B cell (primary cell): ENCODE results near the gene CDIPT. TPM values are rescaled to one million over a fixed set of nuclear protein-coding genes. Genes with fewer than 3 reads are reported as not detected.

ENCODE experiments used
- ATAC-seq: fragments of 200-7000 bp; cut with Tn5 transposase; one replicate; pipeline ENCODE4 v1.10.0; 2021; ENCODE audit warnings: low read depth, mild to moderate bottlenecking, moderate number of reproducible peaks, moderate library complexity
- CTCF ChIA-PET: fragments of 350-600 bp; sonication (Branson Sonifier 250); formaldehyde crosslinking; loops from one replicate; lab custom pipeline; 2021; ENCODE audit warnings: antibody characterized with exemption, inconsistent platforms; lab: Charles Lee
- POLR2A ChIA-PET: fragments of 350-600 bp; sonication (Branson Sonifier 250); formaldehyde crosslinking; loops from one replicate; lab custom pipeline; 2021; ENCODE audit warnings: antibody characterized with exemption; lab: Charles Lee
- DNase-seq: peaks from one replicate; pipeline ENCODE4 v3.0.0; 2013
- H2AFZ ChIP-seq: 2 replicates; pipeline ENCODE4 v1.6.1; 2012; ENCODE audit warnings: mild to moderate bottlenecking, low read depth, low read length; ENCODE audit not compliant: insufficient read depth, poor library complexity, severe bottlenecking
- H3K27ac ChIP-seq, 2 donors: 1 replicate in 1 of 2; 2 replicates in 1 of 2; pipeline ENCODE4 v1.5.1; 2012 to 2013; ENCODE audit warnings: low read length in 2 of 2, mild to moderate bottlenecking in 2 of 2, moderate library complexity in 1 of 2
- H3K27me3 ChIP-seq, 4 experiments: fragments of 200-600 bp in 1 of 4; sonication (generic) in 1 of 4; replicated peaks in 1 of 4; 1 replicate in 2 of 4; 2 replicates in 2 of 4; pipeline versions ENCODE4 v1.6.1 to v1.7.0; 2013 to 2016; ENCODE audit warnings: low read length in 3 of 4, mild to moderate bottlenecking in 2 of 4, mixed read lengths in 1 of 4, moderate library complexity in 1 of 4; ENCODE audit not compliant: insufficient read depth in 4 of 4, control insufficient read depth in 3 of 4; ENCODE audit errors: control extremely low read depth in 1 of 4
- H3K36me3 ChIP-seq, 2 experiments: replicated peaks in 1 of 2; 1 replicate in 1 of 2; 2 replicates in 1 of 2; pipeline versions ENCODE4 v1.6.1 to v1.7.1; 2013; ENCODE audit warnings: low read length in 1 of 2; ENCODE audit not compliant: insufficient read depth in 2 of 2, control insufficient read depth in 1 of 2; ENCODE audit errors: control extremely low read depth in 1 of 2, extremely low read depth in 1 of 2
- H3K4me1 ChIP-seq, 2 donors: fragments of 200-600 bp in 1 of 2; sonication (generic) in 1 of 2; 1 replicate in 1 of 2; 2 replicates in 1 of 2; pipeline versions ENCODE4 v1.5.1 to v1.6.1; 2013 to 2017; ENCODE audit warnings: low read length in 2 of 2; ENCODE audit not compliant: control insufficient read depth in 2 of 2, insufficient read depth in 2 of 2
- H3K4me2 ChIP-seq: replicated peaks from 2 replicates; pipeline ENCODE3; 2012; ENCODE audit warnings: mild to moderate bottlenecking, low read depth, low read length; ENCODE audit not compliant: poor library complexity, severe bottlenecking
- H3K4me3 ChIP-seq, 5 experiments: fragments of 200-600 bp in 1 of 5; sonication (generic) in 1 of 5; 1 replicate in 3 of 5; 2 replicates in 2 of 5; pipeline versions ENCODE4 v1.5.1 to v1.7.0; 2011 to 2016; ENCODE audit warnings: low read length in 4 of 5, mild to moderate bottlenecking in 4 of 5, low read depth in 2 of 5, control low read depth in 1 of 5, moderate library complexity in 1 of 5; ENCODE audit not compliant: insufficient read depth in 1 of 5; ENCODE audit errors: control extremely low read depth in 1 of 5, extremely low read depth in 1 of 5
- H3K79me2 ChIP-seq: fragments of 200-600 bp; sonication (generic); one replicate; pipeline ENCODE4 v1.6.0; 2016; ENCODE audit warnings: low read length; ENCODE audit not compliant: control insufficient read depth, insufficient read depth
- H3K9ac ChIP-seq: fragments of 200-600 bp; sonication (generic); 2 replicates; pipeline ENCODE4 v1.6.1; 2017; ENCODE audit warnings: mild to moderate bottlenecking, low read length, moderate library complexity
- H3K9me3 ChIP-seq, 3 donors: one replicate each; pipeline versions ENCODE4 v1.6.1 to v1.7.1; 2013; ENCODE audit warnings: low read length in 2 of 3; ENCODE audit not compliant: control insufficient read depth in 2 of 3, insufficient read depth in 1 of 3; ENCODE audit errors: control extremely low read depth in 1 of 3
- H4K20me1 ChIP-seq: 2 replicates; pipeline ENCODE4 v1.6.0; 2012; ENCODE audit warnings: mild to moderate bottlenecking, low read length; ENCODE audit not compliant: insufficient read depth, control insufficient read depth, poor library complexity, severe bottlenecking
- H3K27ac Mint-ChIP-seq: one replicate; pipeline ENCODE4 v1.8.0; 2021; ENCODE audit warnings: mixed read lengths
- H3K27me3 Mint-ChIP-seq: one replicate; pipeline ENCODE4 v1.8.0; 2021; ENCODE audit warnings: mixed read lengths
- H3K4me1 Mint-ChIP-seq: one replicate; pipeline ENCODE4 v1.8.0; 2021; ENCODE audit warnings: mixed read lengths
- H3K4me3 Mint-ChIP-seq: one replicate; pipeline ENCODE4 v1.8.0; 2021; ENCODE audit warnings: mixed read lengths
- H3K9me3 Mint-ChIP-seq: one replicate; pipeline ENCODE4 v1.8.0; 2022; ENCODE audit warnings: mixed read lengths; ENCODE audit not compliant: insufficient read depth
- CTCF ChIP-seq: fragments of 200-600 bp; IDR thresholded peaks from one replicate; pipeline ENCODE4 v1.8.0; 2022; ENCODE audit warnings: antibody characterized with exemption, mild to moderate bottlenecking
- EZH2 ChIP-seq: IDR thresholded peaks from 2 replicates; pipeline ENCODE4 v1.6.1; 2012; ENCODE audit warnings: borderline replicate concordance, low read depth, mild to moderate bottlenecking, moderate library complexity, low read length; ENCODE audit not compliant: insufficient read depth, poor library complexity, severe bottlenecking
- WGBS: methylation state at CpG from one replicate; pipeline ENCODE4 v1.1.5; 2013; ENCODE audit warnings: missing lambda C conversion rate; ENCODE audit not compliant: insufficient coverage; 5-methylcytosine and 5-hydroxymethylcytosine counted together
- intact Hi-C: fragments of 100-400 bp; cut with micrococcal nuclease; formaldehyde crosslinking; loops from one replicate; pipeline ENCODE4 v1.10.0; 2022
- polyA plus RNA-seq: library from polyadenylated mRNA; depleted of rRNA; stranded (reverse); fragments of >200 nt; gene quantifications from 2 replicates; pipeline ENCODE4 v1.2.3, GENCODE V29; 2012
- total RNA-seq, 2 donors: library from RNA; stranded (reverse); fragments of 120-200 nt in 1 of 2; gene quantifications; 1 replicate in 1 of 2; 2 replicates in 1 of 2; pipeline versions ENCODE4 v1.2.3 to v1.2.4, GENCODE V29; 2013 to 2022

Gene CDIPT
- total and polyA plus RNA-seq, 2 donors (not counting 1 experiment from before 2014, with no cell fraction given): 51.2 to 63.3 TPM

GRCh38 chr16:29878172-29878571, 15.1 kb upstream of the CDIPT start:
- Histone ChIP-seq H3K4me1 (peaks cover 17 to 18% of the 10 kb centered on the region in 2 donors), H3K36me3 (no peaks in the 10 kb centered on the region), H3K4me2 (no peak overlapping the region), H4K20me1 (no peaks in the 10 kb centered on the region), H2AFZ (no peak overlapping the region), H3K27me3 (peaks cover 0 to 42% (median 11%) of the 10 kb centered on the region in 4 experiments), H3K9ac (no peak overlapping the region), H3K9me3 (peaks cover 0 to 14% (median 3%) of the 10 kb centered on the region in 3 donors), H3K4me3 (no peak overlapping the region), H3K79me2 (no peaks in the 10 kb centered on the region), H3K27ac (no peak overlapping the region)
- CTCF ChIA-PET: no interaction called here
- Mint-ChIP-seq H3K27me3 (peaks cover 36% of the 10 kb centered on the region), H3K4me3 (no peak overlapping the region), H3K9me3 (no peaks in the 10 kb centered on the region), H3K4me1 (peaks cover 16% of the 10 kb centered on the region), H3K27ac (no peak overlapping the region)
- no peak for DNase-seq
- TF ChIP-seq EZH2 (no peak), CTCF (no peak)
- POLR2A ChIA-PET: no interaction called here
- WGBS: 91% methylated on average over 8 of the region's 14 CpGs
- intact Hi-C loops: no loop called here
- ATAC-seq: no peak

- TF ChIP-seq CTCF (no peak), EZH2 (no peak)
- Mint-ChIP-seq H3K27ac (no peak overlapping the region), H3K27me3 (peaks cover 31% of the 10 kb centered on the region), H3K9me3 (no peaks in the 10 kb centered on the region), H3K4me1 (peaks cover 16% of the 10 kb centered on the region), H3K4me3 (peak overlapping the region; percentile 71)
- WGBS: 19% methylated on average over 28 of the region's 28 CpGs
- ChIA-PET CTCF (no interaction called here), POLR2A (no interaction called here)
- Histone ChIP-seq H3K27me3 (peaks cover 0 to 42% (median 10%) of the 10 kb centered on the region in 4 experiments), H3K4me2 (peak overlapping the region; percentile 64), H3K9me3 (peaks cover 0 to 14% (median 3%) of the 10 kb centered on the region in 3 donors), H2AFZ (peak overlapping the region; percentile 53), H3K36me3 (no peaks in the 10 kb centered on the region), H3K4me3 (no peak overlapping the region), H3K79me2 (no peaks in the 10 kb centered on the region), H3K4me1 (peaks cover 17 to 18% of the 10 kb centered on the region in 2 donors), H3K9ac (no peak overlapping the region), H3K27ac (no peak overlapping the region), H4K20me1 (no peaks in the 10 kb centered on the region)
- peak; percentile 69 for DNase-seq
- intact Hi-C loops: no loop called here
- peak; percentile 68 for ATAC-seq
Observed at GRCh38 chr16:29877266-29877961, 14.4 kb upstream of the CDIPT start.
